GM19240 (cell line): ENCODE measurements around the gene UMOD.
A peak's percentile ranks its signal among the peaks of the same experiment; 100 is the strongest.

Source experiments
- DNase-seq: peaks from one replicate; pipeline ENCODE4 v3.0.0; 2011; ENCODE audit warnings: low spot score; ENCODE audit not compliant: insufficient read length

The UMOD gene

GRCh38 chr16:20352615-20353014 lies at the start of gene UMOD:
Gene UMOD (minus strand): TSS chr16:20352715. CDS start chr16:20350737, 1,978 bp downstream.
- no peak for DNase-seq

- no peak for DNase-seq
Observed at GRCh38 chr16:20401475-20402016, 49.0 kb upstream of the UMOD start.

GRCh38 chr16:20401066-20401465 lies 48.6 kb upstream of the UMOD start:
- no peak for DNase-seq

GRCh38 chr16:20399185-20399584 lies 46.7 kb upstream of the UMOD start:
- DNase-seq, result no peak

GRCh38 chr16:20398603-20399002 lies 46.1 kb upstream of the UMOD start:
- no peak for DNase-seq

- no peak for DNase-seq
Observed at GRCh38 chr16:20397468-20398074, 45.1 kb upstream of the UMOD start.

- no peak for DNase-seq
Observed at GRCh38 chr16:20396846-20397467, 44.4 kb upstream of the UMOD start.

GRCh38 chr16:20395946-20396345 lies 43.4 kb upstream of the UMOD start:
- DNase-seq, result no peak

GRCh38 chr16:20393801-20394577 lies 41.5 kb upstream of the UMOD start:
- DNase-seq, result no peak

- DNase-seq, result no peak
Observed at GRCh38 chr16:20391045-20391444, 38.5 kb upstream of the UMOD start.

- no peak for DNase-seq
Observed at GRCh38 chr16:20388854-20389253, 36.3 kb upstream of the UMOD start.

GRCh38 chr16:20387978-20388377 lies 35.5 kb upstream of the UMOD start:
- no peak for DNase-seq

GRCh38 chr16:20385844-20386832 lies 33.6 kb upstream of the UMOD start:
- DNase-seq, result peak; percentile 30

- peak; percentile 45 for DNase-seq
Observed at GRCh38 chr16:20383106-20384029, 30.9 kb upstream of the UMOD start.

GRCh38 chr16:20382202-20382948 lies 29.9 kb upstream of the UMOD start:
- DNase-seq, result no peak

- DNase-seq, result no peak
Observed at GRCh38 chr16:20380782-20381181, 28.3 kb upstream of the UMOD start.

GRCh38 chr16:20377181-20377580 lies 24.7 kb upstream of the UMOD start:
- DNase-seq, result no peak

GRCh38 chr16:20372701-20373100 lies 20.2 kb upstream of the UMOD start:
- no peak for DNase-seq

GRCh38 chr16:20369452-20370054 lies 17.0 kb upstream of the UMOD start:
- DNase-seq, result no peak
